DMS53 treated with DMSO at 0.1 percent for 48 hours (cell line): ENCODE data around the gene NAT10.

ENCODE experiments used
- DNase-seq: peaks from one replicate; lab custom pipeline; 2025; ENCODE audit not compliant: unreplicated experiment; lab: John Stamatoyannopoulos, UW

NAT10 gene

DNA sequence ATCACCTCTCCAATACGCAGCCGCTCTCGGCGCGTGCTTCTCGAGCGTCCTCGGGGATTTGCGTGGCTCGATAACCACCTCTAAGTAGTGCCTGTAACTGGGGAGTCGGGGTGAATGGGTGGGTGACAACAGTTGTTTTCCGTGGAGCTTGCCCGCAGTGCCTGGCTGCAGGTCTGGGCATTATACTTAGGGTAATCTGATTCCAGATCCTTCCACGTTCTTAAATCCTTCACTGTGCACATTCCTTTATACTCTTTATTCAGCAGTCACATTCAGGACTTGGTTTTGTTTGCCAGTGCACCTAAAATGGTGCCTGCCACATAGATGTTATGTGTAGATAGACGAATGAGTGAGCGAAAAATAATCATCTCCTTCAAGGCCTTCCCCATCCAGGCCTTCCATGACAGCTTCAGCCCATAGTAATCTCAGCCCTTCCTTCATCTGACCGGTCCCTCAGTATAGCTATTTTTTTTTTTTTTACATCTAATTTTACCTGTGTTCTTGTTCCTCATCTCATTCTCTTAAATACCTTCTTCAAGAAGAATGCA lies 602 bp downstream of the NAT10 start:
- DNase-seq: no peak

DNA sequence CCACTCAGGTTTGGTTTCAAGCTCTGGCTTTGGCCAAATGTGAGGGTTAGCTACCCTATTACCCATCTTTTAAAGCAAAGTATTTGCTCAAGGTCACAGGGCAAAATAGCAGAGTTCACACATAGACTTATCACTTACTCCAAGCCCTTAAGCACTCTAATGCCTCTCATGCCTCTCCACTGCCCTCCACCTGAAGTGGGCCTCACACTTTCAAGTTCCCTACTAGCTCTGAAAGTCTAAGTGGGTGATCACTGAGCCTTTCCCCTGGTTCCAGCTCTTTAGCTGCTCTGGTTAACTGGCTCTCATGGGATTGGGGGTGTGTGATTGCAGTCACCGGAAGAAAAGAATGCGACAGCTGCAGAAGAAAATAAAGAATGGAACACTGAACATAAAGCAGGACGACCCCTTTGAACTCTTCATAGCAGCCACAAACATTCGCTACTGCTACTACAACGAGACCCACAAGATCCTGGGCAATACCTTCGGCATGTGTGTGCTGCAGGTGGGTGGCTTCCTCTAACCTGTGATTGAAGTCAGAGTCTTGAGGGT lies 6.4 kb downstream of the NAT10 start:
- DNase-seq: no peak

DNA sequence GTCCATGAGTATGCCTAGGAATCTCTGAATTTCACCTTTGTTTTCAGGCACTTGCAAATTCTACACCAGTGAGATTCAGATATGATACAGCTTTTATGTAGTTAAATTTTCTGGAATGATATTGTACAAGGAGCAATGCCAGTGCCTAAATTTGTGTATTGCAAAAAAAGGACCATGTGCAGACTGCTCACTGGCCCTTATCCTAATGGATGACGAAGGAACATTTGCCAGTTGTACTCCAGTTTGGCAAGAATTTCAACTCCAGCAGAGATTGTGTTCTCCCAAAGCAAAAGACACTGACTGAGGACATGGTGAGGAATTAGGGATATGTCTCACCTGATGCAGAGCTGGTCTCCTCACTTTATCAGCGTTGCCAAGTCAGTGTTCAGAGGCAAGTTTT lies 8.6 kb downstream of the NAT10 start:
- no peak for DNase-seq

DNA sequence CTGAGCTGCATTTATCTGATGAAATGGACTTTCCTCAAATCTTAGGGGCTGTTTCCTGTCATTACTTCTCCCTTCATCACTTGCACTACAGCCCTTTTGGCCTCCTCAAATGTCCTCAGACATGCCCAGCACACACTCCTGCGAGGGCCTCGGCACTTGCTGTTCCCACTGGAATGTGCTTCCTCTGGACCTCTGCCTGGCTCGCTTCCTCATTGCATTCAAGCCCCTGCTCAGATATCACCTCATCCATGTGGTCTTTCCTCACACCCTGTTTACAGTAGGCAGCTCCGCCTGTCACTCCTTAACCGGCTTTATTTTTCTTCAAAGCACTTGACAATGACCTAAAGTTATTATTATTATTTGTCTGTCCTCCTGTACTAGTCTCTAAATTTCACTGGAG lies 9.0 kb downstream of the NAT10 start:
- no peak for DNase-seq

DNA sequence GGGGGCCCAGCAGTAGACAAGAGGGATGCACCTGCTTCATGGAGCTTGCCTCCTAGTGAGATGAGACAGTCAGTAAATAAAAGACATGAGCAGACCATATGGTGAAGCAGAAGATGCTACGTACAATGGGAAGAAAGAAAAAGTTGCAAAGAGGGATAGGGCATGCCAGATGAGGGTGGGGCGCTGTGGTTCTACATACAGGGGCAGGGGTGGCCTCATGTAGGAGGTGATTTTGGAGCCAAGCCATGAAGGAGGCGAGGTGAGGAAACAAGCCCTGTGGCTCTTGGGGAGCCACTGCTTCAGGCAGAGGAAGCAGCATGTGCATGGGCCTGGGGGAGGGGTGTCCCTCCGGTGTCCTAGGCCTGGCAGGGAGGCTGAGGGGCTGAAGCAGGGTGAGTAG lies 15.2 kb downstream of the NAT10 start:
- no peak for DNase-seq

DNA sequence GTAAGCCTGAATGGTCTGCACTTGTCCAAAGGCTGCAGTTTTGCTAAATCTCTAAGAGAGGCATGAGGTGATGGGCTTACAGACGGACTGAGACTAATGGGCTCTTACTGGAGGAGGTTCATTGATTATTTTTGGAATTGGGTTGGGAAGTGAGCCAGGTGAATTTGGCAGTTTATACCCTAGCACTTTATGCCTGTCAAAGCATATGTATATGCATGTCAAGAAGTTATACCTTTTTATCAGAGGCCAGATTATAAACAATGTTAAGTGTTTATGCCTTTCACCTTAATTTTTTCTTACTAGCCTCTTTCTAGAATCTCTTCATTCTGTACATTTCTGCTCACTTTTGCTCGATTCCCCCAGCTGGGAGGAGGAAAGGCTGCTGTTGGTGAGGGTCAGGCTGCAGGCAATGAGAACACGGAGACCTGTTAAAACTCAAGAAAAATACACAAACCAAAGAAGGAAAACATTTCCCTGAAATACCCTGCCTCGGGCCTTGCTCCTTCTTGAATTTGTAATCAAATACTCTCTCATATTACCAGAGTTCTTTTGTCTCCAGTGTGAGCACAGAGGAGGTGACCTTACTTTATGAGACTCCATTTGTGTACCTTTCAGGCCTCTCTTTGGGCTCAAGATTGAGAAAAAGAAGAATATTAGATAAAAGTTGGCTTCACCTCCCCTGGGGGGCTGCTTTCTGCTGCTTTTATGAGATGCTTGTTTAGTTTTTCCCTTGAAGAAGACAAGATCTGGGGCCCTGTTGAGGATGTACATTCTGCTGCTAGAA lies 19.6 kb downstream of the NAT10 start:
- no peak for DNase-seq

DNA sequence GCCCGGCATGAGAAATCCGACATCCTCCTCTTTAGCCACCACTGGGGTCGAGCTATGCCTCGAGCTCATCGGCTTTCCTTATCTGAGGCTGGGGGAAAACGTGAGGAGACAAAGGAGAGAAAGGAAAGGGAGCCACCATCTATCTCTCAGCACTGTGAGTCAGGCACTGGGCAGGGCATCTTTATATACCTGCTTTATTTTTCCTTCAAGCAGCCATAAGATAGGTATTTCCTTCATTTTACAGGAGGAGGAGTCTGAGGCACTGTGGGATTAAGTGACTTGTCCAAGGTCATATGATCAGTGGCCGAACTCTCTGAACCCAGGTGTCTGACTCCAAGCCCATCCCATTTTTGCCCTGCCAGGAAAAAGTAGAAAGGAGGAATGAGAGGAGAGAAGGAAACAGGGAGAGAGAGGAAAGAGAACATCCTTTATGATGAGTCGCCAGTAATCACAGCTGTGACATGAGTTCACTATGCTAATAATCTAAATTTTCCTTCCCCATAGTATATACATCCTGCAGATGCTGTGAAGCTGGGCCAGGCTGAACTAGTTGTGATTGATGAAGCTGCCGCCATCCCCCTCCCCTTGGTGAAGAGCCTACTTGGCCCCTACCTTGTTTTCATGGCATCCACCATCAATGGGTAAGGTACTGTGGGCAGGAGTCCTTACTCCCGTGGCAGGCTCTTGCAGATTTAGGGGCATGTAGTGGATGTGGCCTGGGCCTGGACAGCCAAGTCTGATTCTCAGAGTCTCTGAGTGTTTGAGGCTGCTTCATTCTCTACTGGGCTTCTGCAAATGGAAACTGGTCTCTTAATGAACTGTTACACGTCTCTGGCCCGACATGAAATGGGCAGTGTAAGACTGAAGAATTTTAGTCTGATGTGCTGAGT lies 21.8 kb downstream of the NAT10 start:
- no peak for DNase-seq

DNA sequence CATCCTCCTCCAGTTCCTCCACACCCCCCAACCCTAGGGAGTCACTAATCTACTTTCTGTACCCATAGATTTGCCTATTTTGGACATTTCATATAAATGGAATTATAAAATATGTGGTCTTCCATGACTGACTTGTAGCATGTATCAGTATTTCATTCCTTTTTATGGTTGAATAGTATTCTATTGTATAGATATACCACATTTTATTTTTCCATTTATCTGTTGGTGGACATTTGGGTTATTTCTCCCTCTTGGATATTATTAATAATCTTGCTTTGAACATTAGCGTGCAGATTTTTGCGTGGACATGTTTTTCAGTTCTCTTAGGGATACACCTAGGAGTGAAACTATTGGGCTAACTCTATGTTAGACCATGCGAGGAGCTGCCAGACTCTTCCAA lies 23.4 kb downstream of the NAT10 start:
- DNase-seq: no peak

DNA sequence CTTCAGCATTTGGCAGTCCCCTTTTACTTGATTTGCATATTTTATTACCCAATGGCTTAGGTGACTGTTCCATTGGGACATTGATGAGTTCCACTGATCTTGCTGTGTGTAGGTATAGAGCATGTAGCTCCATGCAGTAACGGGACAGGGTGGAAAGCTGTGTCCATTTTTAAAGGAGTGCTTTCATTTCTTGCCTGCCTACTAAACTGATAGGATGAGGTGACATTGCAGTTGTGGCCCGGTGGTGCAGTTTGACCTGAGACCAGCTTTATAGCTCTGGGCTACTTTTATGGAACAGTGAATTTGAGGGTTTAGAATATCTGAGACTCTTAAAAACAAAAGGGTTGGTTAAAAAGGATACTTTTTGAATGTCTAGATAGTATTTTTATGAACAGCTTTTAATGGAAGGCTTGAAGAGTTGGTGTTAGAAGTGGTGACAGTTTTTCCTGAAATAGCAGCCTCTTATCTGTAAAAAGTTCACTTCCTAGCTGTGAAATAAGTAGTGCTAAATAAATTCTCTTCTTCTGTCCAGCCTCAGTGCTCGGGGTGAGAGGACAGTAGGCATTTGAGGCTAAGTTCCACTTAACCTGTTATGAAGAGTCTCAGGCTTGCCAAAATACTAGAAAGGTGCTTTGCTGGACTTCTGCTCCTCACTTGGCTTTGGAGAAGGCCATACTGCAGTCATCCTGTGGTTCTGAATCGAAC lies 27.0 kb downstream of the NAT10 start:
- no peak for DNase-seq

DNA sequence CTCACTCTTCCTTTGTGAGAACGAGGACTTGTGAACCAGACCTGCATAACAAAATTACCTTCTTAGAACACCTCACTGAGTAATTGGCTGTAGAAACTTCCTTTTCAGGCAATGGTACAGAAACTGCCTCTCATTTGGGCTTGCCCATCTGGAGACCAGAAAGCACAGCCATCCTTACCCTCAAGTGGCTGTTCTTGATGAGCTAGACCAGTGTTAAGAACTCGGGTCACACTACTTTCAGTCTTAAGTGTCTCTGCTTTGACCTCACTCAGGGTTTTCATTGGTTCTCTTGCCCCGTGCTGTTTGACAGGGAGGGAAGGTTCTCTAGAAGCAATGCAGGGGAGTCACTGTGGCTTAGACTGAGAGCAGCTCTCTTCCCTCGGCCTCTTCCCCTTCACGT lies 29.3 kb downstream of the NAT10 start:
- DNase-seq: no peak

DNA sequence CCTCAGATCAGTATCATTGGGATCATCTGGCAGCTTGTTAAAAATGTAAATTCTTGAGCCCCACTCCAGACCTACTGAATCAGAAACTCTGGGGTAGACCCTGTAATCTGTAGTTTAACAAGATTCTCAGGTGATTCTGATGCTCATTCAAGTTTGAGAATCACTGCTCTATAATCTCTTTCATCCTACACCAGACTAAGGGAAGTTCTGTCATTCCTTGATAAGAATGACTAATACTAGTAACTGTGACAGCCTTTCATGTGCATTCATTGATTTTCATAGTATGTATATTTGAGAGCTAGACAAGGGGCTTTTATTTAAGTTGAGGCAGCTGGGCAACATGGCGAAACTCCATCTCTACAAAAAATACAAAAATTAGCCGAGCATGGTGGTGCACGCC lies 30.0 kb downstream of the NAT10 start:
- DNase-seq: no peak

DNA sequence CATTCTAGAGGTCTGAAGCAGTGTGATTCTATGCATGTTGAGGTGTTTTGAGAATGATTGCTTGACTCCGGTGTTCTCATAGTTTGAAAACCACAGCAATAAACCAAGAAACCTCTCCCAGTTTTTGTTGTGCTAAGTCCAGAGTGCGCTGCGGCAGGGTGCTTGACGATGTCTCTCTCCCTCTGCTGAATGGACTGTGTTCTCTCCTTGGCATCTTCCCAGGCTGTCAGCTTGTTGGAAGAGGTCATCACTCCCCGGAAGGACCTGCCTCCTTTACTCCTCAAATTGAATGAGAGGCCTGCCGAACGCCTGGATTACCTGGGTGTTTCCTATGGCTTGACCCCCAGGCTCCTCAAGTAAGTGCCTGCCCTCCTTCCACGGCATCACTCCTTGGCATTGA lies 31.0 kb downstream of the NAT10 start:
- no peak for DNase-seq

DNA sequence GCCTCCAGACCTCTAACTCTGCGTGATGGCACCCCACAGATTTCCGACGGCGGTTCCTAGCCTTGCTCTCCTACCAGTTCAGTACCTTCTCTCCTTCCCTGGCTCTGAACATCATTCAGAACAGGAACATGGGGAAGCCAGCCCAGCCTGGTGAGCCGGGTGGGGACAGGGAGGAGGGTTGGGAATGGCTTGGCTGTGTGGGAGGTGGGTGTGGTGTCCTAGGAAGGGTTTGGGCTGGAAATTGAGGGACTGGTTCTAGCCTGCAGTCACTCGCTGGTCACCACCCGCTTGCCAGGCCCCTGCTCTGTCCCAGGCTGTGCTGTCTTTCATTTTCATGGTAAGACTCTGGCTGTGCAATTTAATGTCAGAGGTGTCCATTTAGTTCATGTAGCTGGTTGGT lies 33.9 kb downstream of the NAT10 start:
- no peak for DNase-seq

DNA sequence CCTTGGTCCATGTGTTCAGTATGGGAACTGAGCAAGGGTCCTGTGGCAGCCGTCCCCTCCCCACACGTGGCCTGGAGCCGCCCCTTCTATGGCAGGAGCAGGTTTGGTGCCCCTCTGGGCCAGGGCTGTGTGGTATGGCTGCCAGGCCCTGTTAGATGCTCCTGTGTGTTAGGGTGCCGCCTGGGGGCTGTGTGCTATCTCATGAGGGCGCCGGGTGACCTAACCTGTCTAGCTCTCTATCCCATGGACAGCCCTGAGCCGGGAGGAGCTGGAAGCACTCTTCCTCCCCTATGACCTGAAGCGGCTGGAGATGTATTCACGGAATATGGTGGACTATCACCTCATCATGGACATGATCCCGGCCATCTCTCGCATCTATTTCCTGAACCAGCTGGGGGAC lies 34.7 kb downstream of the NAT10 start:
- no peak for DNase-seq

DNA sequence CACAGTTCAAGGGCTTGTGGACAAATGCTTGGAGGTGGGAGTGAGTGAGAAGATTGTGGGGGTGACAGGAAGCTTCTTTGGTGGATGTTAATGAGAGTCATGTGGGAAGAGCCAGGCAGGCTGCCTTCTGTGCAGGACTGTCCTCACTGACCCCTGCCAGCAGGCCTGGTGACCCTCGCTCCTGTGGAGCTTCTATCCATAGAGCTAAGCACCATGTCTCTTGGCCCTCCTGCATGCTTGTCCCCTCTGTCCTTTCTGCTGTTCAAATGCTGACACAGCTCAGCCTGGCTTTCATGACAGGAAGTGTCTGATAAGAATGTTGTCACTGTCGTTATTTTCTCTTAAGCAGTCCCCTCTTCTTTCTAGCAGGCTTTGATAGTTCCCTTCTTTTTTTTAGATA lies 37.6 kb downstream of the NAT10 start:
- DNase-seq: no peak

DNA sequence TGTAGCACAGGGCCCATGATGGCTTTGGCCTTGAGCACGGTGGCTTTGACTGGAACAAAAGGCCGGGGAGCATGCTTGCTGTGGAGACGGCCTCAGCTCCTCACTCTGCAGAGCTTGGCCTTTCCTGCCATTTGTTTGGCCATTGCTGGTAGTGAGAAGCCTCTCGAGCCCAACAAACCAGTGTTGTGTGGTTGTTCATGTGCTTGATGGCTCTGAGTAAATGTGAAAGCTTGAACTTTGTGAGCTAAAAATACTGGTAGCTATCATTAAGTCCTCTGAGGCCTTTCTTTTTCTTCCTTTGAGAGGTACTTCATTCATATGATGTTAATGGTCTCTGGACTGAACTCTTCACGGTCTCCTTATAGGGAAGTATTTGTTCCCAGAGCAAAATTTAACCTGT lies 39.6 kb downstream of the NAT10 start:
- DNase-seq: no peak

DNA sequence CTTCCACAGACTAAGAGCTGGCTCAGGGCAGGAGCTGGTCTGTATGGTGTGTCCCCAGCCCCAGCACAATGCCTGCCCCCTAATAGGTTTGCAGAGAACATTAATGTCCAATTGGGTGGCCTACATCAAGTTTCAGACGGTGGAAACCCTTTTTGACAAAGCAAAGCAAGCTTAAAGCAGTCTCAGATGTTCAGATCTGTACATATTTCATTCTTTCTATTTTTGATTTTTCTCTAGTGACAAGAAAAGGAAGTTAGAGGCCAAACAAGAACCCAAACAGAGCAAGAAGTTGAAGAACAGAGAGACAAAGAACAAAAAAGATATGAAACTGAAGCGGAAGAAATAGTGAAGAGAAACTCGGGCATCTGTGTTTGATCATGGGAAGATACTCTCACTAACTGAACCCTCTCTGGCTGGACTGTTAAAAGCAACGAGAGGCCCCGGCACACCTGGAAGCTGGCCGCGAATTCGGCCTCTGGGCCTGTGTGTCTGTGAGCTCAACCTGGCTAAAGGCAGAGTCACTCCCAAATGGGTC lies 40.5 kb downstream of the NAT10 start:
- no peak for DNase-seq

DNA sequence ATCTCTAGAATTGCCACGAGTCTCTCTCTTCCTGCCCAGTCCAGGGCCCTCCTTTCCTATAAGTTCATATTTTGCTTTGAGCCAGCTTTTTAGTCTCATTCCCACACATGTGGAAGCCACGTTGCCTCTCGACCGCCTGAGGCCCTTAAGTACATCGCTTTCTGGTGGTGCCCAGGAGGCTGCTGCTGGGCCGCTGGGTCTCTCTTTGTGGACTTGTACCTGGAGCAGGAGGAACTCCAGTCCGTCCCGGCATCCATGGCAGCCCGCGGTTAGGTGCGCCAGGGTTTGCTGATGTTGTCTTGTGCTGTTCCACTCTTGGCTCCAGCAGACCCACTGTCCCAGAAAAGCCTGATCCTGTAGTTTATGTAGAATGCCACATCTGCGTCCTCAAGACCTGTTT lies 41.0 kb downstream of the NAT10 start:
- DNase-seq: no peak

DNA sequence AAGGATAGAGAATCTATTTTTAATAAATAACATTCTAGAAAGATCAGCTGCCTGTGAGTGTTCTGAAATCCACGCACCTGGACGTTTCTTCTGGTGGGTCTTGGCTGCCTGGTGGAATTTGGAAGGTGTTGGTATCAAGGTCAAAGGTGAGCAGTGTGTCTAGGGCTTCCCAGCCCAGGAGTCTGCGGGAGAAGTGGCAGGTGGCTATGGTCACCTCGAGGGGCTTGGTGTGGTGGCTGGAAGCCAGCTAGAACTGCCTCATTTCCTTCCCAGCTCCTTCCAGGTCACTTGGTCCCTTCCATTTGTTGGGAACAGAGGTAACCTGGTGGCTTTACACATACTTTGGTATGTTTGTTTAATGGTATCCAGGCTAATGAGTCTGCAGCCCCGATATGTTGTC lies 41.4 kb downstream of the NAT10 start:
- DNase-seq: no peak

DNA sequence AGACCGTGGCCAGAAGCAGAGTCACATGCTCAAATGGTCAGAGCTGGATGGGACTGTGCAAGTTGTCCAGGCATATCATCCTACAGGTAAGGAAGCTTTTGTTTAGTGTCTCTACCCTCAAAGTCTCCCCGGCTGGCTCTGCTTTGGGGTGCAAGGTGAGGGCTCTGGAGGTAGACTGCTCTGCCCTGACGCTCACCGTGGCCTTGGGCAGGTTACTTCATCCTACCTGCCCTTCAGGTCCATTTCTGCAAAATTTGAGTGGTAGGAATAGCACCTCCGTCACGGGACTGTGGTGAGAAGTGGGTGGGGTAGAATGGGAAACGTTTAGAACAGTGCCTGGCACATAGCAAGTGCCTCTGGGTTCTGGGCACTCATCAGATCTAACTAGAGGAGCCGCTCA lies 42.2 kb downstream of the NAT10 start:
- DNase-seq: no peak
